Epidermal melanocyte (primary cell): Measurements from ENCODE around the gene KRT83.
A peak's percentile ranks its signal among the peaks of the same experiment; 100 is the strongest.
"Not testable (repeated sequence)": the region's sequence is repeated elsewhere in the genome, so short reads cannot be mapped to it uniquely, and the experiment has no call there.

Experiments used
- DNase-seq: peaks from one replicate; pipeline ENCODE4 v3.0.0; 2011; ENCODE audit warnings: low spot score; ENCODE audit not compliant: insufficient read length

KRT83 gene

GRCh38 chr12:52353766-52354165, 32.6 kb upstream of the KRT83 start:
- DNase-seq = no peak

DNA sequence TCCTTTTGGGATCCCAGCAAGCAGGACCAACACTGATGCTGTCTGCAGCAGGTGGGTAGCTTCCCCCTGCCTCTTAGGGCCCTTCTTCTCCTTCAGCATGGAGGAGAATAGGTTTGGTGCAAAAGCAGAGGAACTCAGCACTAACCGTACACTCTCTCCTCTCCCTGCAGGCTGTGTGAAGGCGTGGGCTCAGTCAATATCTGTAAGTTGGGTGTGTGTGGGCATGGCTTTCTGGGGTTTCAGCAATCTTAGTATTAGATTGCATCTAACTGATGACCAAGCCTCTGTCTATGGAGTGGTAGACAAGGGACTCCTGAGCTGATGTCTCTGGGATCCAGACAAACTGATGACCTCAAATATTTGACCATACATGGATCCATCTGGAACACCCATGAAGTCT, 31.8 kb upstream of the KRT83 start:
- no peak for DNase-seq

GRCh38 chr12:52351196-52352059, 30.2 kb upstream of the KRT83 start:
- no peak for DNase-seq

- no peak for DNase-seq
Observed at GRCh38 chr12:52350786-52351185, 29.6 kb upstream of the KRT83 start.

- no peak for DNase-seq
Observed at GRCh38 chr12:52350021-52350620, 28.9 kb upstream of the KRT83 start.

GRCh38 chr12:52349196-52349595, 28.0 kb upstream of the KRT83 start:
- no peak for DNase-seq

DNA sequence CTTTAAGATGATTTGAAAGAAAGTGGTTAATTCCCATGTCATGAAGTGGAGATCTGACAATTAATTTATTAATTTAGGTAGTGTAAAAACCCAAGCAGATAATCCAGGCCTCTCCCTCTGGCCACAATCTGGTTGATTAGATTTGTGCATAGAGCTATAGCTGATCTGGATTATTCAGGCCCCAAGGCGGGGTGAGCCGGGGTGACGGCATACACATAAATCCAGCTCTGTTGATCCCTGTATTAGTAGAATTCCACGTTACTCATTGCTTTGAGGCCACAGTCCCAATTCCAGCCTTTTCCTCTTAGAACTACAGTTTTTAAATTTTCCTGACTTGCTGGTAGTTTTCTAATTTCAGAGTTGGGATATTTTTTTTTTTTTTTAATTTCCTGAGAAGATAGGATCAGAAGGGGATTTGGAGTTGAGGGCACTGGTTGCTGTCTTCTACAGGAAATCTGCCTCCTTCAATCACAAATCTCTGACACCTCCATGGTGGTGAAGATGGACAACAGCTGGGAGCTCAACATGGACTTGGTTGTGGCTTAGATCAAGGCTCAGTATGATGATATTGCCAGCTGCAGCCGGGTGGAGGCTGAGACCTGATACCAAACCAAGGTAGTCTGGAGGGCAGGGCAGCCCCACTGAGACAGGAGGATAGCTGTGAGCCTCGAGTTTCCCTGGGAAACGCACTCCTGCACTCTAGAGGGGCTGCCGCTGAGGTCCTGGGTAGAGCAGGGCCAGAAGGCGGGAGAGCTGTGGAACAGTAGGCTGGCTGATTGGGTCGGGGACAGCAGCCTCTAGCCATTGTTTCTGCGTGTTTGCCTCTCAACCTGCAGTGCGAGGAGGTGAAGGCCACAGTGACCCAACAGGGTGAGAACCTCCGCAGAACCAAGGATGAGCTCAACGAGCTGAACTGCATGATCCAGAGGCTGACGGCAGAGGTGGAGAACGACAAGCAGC, 26.6 kb upstream of the KRT83 start:
- no peak for DNase-seq

DNA sequence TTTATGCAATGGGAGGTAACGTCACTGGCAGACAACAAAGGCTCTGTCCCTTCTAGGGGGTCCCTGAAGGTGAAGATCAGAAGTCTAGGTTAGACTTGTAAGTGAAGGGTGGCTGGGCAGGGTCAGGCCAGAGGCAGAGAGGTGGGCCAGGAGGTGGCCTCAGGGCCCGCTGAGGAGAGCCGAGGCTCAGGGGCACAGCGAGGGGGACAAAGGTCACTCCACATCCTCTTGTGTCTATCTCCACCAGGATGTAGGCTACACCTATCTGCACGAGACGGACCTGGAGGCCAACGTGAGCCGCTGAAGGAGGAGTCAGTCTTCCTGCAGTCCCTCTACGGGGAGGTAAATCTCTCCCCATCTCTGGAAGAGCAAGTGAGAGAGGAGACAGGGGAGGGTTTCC, 25.8 kb upstream of the KRT83 start:
- no peak for DNase-seq

DNA sequence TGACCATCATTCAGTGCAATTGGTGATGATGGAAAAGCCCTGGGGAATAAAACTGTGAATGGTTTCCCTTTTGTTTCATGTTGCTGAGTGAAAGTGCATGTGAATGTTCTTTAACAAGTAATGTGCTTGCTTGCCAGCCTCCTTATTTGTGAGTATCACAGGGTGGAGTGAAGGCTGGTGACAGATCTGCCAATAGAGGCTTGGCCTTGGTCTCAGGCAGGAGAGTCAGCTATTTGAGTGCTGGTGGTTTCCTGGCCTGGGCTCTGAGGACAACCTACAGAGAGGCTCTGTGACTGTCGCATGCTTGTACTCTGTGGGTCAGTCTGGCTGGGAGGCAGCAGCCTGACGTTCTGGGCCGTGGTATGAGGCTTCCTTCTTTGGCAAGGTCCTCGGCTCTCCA, 25.4 kb upstream of the KRT83 start:
- peak; percentile 42 for DNase-seq

GRCh38 chr12:52345041-52345440, 23.8 kb upstream of the KRT83 start:
- not testable (repeated sequence) for DNase-seq

- no peak for DNase-seq
Observed at GRCh38 chr12:52344111-52344510, 22.9 kb upstream of the KRT83 start.

GRCh38 chr12:52343550-52343949, 22.4 kb upstream of the KRT83 start:
- DNase-seq = no peak

DNA sequence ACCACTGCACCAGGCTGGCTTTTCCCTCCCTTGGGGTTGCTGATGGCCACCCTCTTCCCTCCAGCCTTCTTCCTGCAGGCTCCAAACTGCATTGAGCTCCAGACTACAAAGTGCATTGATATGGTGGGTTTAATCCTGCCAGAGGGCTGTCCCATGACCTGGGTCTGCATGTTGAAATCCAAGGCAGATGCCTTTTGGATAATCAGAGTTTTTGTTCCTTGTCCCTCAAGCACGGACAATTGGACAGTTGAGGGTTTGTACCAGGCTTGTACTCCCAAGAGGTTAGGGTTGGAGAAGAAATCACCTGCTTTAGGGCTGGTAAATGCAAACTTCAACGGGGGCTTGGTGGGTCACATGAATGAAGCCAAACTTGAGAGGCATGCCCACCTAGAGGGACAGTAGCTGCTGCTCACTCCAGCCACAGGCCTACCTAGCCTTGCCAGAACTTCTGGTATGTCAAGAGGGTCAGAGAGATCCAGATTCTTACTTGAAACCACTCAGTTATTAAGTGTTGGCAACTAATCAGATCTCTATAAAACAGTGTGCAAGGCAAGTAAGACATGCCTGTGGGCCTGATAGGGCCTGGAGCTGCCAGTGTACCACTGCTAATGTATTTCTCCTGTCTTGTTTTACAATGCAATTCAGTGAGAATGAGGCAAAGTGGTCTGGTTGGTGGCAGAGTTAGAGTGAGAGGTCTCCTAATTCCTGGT, 21.7 kb upstream of the KRT83 start:
- DNase-seq = no peak

DNA sequence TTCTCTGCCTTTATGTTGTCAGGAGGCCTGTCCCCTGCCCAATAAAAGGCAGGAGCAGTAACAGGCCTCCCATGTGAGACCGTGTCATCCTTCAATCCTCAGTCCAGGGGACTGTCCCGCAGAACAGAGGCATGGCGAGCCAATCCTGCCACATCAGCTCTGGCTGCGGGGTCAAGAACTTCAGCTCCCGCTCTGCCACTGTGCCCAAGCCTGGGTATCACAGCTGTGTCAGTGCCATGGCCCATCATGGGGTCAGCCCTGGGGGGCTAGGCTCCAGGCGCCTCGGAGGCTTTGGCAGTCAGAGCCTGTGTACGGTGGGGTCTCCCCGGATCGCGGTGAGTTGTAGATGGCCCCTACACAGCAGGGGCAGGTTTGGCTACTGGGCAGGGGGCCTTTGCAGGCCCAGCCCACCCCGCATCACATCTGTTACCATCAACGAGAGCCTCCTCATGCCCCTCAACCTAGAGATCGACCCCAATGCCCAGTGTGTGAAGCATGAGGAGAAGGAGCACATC, 19.9 kb upstream of the KRT83 start:
- no peak for DNase-seq

DNA sequence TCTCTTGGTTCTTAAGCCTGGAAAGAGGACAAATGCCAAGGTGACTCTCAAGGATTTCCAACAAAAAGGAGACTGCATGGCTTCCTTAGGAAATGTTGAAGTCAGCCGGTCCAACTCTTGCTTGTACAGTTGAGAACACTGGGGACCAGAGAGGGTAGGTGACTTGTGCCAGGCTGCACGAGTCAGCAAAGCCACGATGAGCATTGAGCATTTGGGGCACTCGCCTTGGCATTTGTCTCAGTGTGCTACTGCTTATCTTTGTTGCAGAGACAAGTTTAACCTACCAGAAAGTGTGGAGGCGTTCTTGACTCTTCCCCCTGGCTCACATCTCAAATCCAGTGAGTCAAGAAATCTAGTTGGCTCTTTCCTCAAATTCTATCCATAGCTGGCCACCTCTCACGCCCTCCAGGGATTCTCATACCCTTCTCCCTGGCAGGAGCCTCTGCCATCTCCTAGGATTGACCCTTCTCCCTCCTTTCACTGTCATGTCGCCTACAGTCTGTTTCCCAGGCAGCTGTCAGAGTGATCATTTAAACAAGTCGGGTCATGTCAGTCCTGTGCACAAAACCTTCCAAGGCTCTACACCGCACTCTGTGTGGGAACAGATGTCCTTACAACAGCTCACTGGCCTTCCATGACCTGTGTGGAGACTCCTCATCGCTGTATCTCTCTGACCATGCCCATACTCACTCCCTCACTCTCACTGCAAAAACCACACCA, 17.2 kb upstream of the KRT83 start:
- DNase-seq = no peak

DNA sequence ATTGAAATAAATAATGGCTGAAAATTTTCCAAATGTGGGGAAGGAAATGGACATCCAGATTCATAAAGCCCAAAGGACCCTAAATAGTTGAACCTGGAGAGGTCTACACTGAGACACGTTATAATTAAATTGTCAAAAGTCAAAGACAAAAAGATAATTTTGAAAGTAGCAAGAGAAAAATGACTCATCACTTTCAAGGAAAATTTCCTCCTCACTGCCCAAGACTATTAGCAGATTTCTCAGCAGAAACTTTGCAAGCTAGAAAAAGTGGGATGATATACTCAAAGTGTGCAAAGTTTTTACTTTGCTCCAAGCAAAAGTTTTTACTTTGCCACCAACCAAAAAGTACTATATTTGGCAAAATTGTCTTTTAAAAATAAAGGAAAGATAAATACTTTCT, 15.9 kb upstream of the KRT83 start:
- no peak for DNase-seq

GRCh38 chr12:52336641-52337040, 15.4 kb upstream of the KRT83 start:
- no peak for DNase-seq

DNA sequence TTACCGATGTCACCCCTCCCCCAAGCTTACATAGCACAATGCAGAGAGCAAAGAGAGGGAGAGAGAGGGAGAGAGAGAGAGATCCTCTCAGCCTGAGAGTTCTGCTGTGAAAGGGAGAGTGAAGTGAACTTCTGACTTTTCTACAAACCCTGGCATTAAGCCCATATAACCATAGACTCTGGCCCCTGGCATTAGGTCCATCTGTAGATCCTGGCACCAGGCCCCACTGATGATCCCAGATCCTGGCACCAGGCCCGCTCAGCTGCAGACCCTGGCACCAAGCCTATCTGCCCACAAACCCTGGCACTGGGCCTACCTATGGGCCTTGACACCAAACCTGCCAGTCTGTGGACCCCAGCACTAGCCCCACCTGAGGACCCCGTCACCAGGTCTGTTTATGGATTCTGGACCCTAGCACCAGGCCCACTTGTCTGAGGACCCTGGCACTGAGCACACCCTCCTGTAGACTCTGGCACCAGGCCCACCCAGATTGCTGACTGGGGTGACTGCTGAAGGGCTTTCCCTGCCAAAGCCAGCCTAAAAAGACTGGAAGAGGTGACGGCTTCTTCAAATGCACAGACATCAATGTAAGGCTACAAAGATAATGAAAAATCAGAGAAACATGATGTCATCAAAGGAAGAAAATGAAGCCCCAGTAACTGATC, 14.5 kb upstream of the KRT83 start:
- DNase-seq = no peak

DNA sequence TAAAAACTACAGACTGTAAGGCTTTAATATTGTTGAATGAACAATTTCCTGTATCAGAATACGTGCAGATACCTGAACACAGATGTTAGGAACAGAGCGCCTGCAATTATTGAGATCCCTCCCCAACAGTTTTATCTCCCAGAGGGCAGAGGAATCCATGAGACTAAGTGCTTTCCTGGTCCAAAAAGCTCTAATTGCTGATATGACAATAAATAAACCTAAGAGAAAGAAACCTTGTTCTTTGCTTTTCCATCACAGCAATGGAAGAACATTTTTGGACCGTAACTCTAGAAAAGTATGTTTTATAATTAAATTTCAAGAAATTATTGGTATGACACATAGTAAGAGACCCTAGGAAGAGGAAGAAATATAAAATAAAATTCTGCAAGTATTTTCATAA, 13.0 kb upstream of the KRT83 start:
- no peak for DNase-seq

GRCh38 chr12:52333321-52333720, 12.1 kb upstream of the KRT83 start:
- no peak for DNase-seq
